ENCODE measurements around the gene CCNJL.

DNA sequence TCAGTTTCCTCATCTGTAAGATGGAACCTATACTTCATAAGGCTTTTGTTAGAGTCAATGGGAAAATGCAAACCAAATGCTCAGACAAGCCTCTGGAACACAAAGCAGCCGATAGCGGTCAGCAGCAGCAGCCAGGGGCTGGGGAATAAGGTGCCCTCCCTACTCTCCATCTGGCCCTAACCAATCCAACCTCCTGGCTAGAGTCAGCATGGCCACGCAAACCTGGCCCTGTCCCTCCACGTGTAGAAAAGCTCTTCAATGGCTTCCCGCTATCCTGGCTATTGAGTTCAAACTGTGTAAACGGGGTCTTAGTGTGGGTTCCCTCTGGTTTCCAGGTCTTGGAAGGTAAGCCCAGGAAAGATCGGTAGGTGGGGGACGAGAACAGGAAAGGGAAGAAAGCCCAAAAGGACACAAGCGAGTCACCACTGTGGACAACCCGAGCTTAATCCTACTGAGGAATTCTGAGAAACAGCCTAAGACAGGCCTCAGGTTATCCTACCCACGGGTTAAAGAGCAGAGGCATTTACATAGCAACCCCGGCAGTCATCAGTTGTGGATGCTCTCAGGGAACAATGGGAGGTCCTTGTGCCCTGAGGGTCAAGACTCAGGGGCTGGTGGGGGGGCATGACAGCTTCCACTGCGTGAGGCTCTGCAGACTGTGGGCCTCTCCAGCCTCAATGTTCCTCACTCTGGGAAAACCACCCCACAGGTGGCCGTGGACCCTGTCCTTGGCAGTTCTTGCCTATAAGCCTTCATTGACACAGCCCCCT, 52.2 kb downstream of the CCNJL start:
- TF ChIP-seq, protein P1, sequence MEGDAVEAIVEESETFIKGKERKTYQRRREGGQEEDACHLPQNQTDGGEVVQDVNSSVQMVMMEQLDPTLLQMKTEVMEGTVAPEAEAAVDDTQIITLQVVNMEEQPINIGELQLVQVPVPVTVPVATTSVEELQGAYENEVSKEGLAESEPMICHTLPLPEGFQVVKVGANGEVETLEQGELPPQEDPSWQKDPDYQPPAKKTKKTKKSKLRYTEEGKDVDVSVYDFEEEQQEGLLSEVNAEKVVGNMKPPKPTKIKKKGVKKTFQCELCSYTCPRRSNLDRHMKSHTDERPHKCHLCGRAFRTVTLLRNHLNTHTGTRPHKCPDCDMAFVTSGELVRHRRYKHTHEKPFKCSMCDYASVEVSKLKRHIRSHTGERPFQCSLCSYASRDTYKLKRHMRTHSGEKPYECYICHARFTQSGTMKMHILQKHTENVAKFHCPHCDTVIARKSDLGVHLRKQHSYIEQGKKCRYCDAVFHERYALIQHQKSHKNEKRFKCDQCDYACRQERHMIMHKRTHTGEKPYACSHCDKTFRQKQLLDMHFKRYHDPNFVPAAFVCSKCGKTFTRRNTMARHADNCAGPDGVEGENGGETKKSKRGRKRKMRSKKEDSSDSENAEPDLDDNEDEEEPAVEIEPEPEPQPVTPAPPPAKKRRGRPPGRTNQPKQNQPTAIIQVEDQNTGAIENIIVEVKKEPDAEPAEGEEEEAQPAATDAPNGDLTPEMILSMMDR (IDR thresholded peaks at IDR 0.05), result no peak
- TF ChIP-seq POLR2A (IDR thresholded peaks at IDR 0.05) (no peak), EP300 (IDR thresholded peaks at IDR 0.05) (no peak)
